Small intestine (tissue), 7 donors: ENCODE results near the gene ZNF543. TPM values are rescaled to one million over a fixed set of nuclear protein-coding genes. Genes with fewer than 3 reads are reported as not detected.
"Not testable (repeated sequence)": the region's sequence is repeated elsewhere in the genome, so short reads cannot be mapped to it uniquely, and the experiment has no call there.

Experiments used
- DNase-seq, 2 donors: peaks; one replicate each; pipeline versions ENCODE4 v3.0.0 to v3.0.0-alpha.2; 2013
- FAIRE-seq: peaks from 2 replicates; lab custom pipeline; 2012; peaks lifted over from hg19 to GRCh38; lab: Jason Lieb, UNC
- H3K27ac ChIP-seq, 3 donors: one replicate each; pipeline ENCODE4 v1.5.1; 2013; ENCODE audit warnings: low read length in 2 of 3, mild to moderate bottlenecking in 2 of 3, control low read depth in 1 of 3, inconsistent platforms in 1 of 3, low read depth in 1 of 3, moderate library complexity in 1 of 3
- H3K27me3 ChIP-seq, 3 donors: one replicate each; pipeline ENCODE4 v1.6.1; 2013; ENCODE audit warnings: low read length in 3 of 3, inconsistent platforms in 1 of 3; ENCODE audit not compliant: control insufficient read depth in 3 of 3, insufficient read depth in 3 of 3
- H3K36me3 ChIP-seq, 3 donors: one replicate each; pipeline ENCODE4 v1.6.1; 2013; ENCODE audit warnings: low read length in 3 of 3, inconsistent platforms in 1 of 3, low read depth in 1 of 3, mild to moderate bottlenecking in 1 of 3, moderate library complexity in 1 of 3; ENCODE audit not compliant: control insufficient read depth in 3 of 3, insufficient read depth in 2 of 3
- H3K4me1 ChIP-seq, 3 donors: one replicate each; pipeline ENCODE4 v1.6.1; 2013; ENCODE audit warnings: low read length in 2 of 3, inconsistent platforms in 1 of 3, low read depth in 1 of 3, mild to moderate bottlenecking in 1 of 3, moderate library complexity in 1 of 3; ENCODE audit not compliant: control insufficient read depth in 3 of 3, insufficient read depth in 2 of 3
- H3K4me3 ChIP-seq, 3 donors: one replicate each; pipeline ENCODE4 v1.5.1; 2013; ENCODE audit warnings: low read length in 3 of 3, control low read depth in 1 of 3, inconsistent platforms in 1 of 3, low read depth in 1 of 3, mild to moderate bottlenecking in 1 of 3, moderate library complexity in 1 of 3
- H3K9me3 ChIP-seq, 2 donors: one replicate each; pipeline ENCODE4 v1.6.1; 2013; ENCODE audit warnings: low read depth in 1 of 2, low read length in 1 of 2; ENCODE audit not compliant: control insufficient read depth in 2 of 2, insufficient read depth in 1 of 2
- WGBS, 3 donors: extraction: QIAGEN DNeasy Blood & Tissue Kit; methylation state at CpG; one replicate each; pipeline ENCODE4 v1.1.7; 2013; 5-methylcytosine and 5-hydroxymethylcytosine counted together
- polyA plus RNA-seq, 4 donors: library from polyadenylated mRNA; stranded (reverse) in 3 of 4; unstranded in 1 of 4; fragments of 200-250 nt in 3 of 4; fragments of 120-200 nt in 1 of 4; gene quantifications; one replicate each; pipeline versions ENCODE4 v1.2.1 to v1.2.3, GENCODE V29; 2013
- donor health status: healthy with polysubstance abuse.
- donor health status: control.
- donor health status: control.
- donor health status: Bipolar disorder and iron deficiency.
- donor health status: healthy.

The ZNF543 gene
- polyA plus RNA-seq, 4 donors, result 0.45 to 7.1 (median 0.91) TPM

DNA sequence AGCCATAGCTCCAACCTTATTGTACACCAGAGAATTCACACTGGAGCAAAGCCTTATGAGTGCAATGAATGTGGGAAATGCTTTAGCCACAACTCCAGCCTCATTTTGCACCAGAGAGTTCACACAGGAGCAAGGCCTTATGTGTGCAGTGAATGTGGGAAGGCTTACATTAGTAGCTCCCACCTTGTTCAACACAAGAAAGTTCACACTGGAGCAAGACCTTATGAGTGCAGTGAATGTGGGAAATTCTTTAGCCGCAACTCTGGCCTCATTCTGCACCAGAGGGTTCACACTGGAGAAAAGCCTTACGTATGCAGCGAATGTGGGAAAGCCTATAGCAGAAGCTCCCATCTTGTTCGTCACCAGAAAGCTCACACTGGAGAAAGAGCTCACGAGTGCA lies 37.1 kb downstream of the ZNF543 start:
- Histone ChIP-seq H3K9me3 (peaks cover 0 to 2% of the 10 kb centered on the region in 2 donors), H3K4me1 (peaks cover 0 to 3% (median under 1%) of the 10 kb centered on the region in 3 donors), H3K36me3 (peaks cover 6 to 41% (median 29%) of the 10 kb centered on the region in 3 donors), H3K27me3 (no peaks in the 10 kb centered on the region), H3K4me3 (no peak overlapping the region), H3K27ac (no peak overlapping the region)
- 94 to 96% (median 96%) methylated on average over 5 of the region's 5 CpGs for WGBS, 3 donors
- DNase-seq (no peak), FAIRE-seq (no peak)

DNA sequence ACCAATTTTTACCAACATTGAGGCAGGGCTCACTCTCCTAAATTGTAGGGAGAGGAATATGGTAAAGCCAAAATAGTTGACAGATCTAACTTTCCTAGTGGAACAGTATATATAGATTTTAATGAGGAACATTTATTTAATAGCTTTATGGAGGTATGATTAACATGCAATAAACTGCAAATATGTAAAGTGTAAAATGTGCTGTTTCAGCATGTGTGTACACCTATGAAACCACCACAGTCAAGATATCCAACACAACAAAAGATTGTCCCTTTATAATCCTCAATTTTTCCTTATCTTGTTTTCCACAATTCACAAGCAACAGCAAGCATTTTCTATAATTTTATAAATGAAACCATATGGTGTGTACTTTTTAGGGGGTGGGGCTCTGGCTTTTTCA lies 39.0 kb downstream of the ZNF543 start:
- H3K36me3 ChIP-seq, result peaks cover 6 to 29% (median 26%) of the 10 kb centered on the region in 3 donors
- no peak overlapping the region for H3K27ac ChIP-seq
- no peak for DNase-seq
- no peak for FAIRE-seq
- no peak overlapping the region for H3K4me3 ChIP-seq
- H3K27me3 ChIP-seq, result no peaks in the 10 kb centered on the region
- H3K4me1 ChIP-seq, result peaks cover 2 to 7% (median 4%) of the 10 kb centered on the region in 3 donors
- H3K9me3 ChIP-seq, result peaks cover 0 to 2% of the 10 kb centered on the region in 2 donors

GRCh38 chr19:57362419-57362818 lies 42.1 kb downstream of the ZNF543 start:
- Histone ChIP-seq H3K27ac (peak overlapping the region in 2 of 3 donors; percentile 85 to 94), H3K27me3 (no peaks in the 10 kb centered on the region), H3K4me1 (peaks cover 2 to 8% (median 4%) of the 10 kb centered on the region in 3 donors), H3K36me3 (peaks cover 0 to 2% (median 2%) of the 10 kb centered on the region in 3 donors), H3K9me3 (peaks cover 0 to 2% of the 10 kb centered on the region in 2 donors), H3K4me3 (peak overlapping the region in 2 of 3 donors; percentile 72 to 82)
- 68 to 74% (median 69%) methylated on average over 2 of the region's 2 CpGs for WGBS, 3 donors
- FAIRE-seq, result no peak
- DNase-seq, result no peak

- H3K27ac ChIP-seq, result peak within 1 kb of the TSS; percentile 82 to 95 (median 91)
- no peaks in the 10 kb centered on the region for H3K36me3 ChIP-seq
- FAIRE-seq, result peak; percentile 59
- peak; percentile 98 to 100 for DNase-seq
- 1 to 2% (median 1%) methylated on average over 44 to 47 of the region's 47 CpGs for WGBS, 3 donors
- H3K27me3 ChIP-seq, result no peaks in the 10 kb centered on the region
- H3K4me1 ChIP-seq, result peaks cover 2 to 8% (median 4%) of the 10 kb centered on the region in 3 donors
- no peaks in the 10 kb centered on the region for H3K9me3 ChIP-seq
- peak within 1 kb of the TSS; percentile 72 to 87 (median 82) for H3K4me3 ChIP-seq
Observed at GRCh38 chr19:57362997-57363687, 42.9 kb downstream of the ZNF543 start, which contains the start of the genes TRAPPC2B and ZNF547. Gene TRAPPC2B (plus strand): TSS chr19:57363551. CDS start chr19:57364834, 1,283 bp downstream. Gene ZNF547 (plus strand): TSS chr19:57363551. CDS start chr19:57368556, 5,005 bp downstream.

- Histone ChIP-seq H3K9me3 (no peaks in the 10 kb centered on the region), H3K27me3 (no peaks in the 10 kb centered on the region), H3K36me3 (no peaks in the 10 kb centered on the region), H3K27ac (peak overlapping the region; percentile 75 to 95 (median 91)), H3K4me1 (peaks cover 2 to 8% (median 4%) of the 10 kb centered on the region in 3 donors), H3K4me3 (peak overlapping the region; percentile 72 to 87 (median 82))
- peak; percentile 1 to 62 for DNase-seq
- WGBS, 3 donors, result 1 to 3% (median 3%) methylated on average over 14 to 18 of the region's 18 CpGs
- no peak for FAIRE-seq
Observed at GRCh38 chr19:57363688-57364181, 43.5 kb downstream of the ZNF543 start.

DNA sequence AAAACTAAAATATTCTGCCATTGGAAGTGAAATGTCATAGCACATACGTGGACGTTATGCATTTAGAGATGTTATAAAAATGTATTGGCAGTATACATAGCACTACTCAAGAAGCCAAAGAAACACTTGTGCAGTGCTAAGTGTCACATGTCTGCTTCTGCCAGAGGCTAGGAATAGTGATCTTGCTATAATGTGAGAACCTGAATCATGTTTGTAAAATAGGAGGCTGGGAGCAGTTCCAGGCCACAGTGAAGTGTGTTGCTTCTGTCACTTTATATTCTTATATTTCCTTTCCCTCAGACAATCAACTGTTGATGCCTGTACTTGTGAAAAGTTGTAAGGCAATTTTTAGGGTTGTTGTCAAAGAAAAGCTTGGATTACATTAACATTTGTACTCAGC lies 46.5 kb downstream of the ZNF543 start:
- Histone ChIP-seq H3K27ac (no peak overlapping the region), H3K36me3 (peaks cover 0 to under 1% (median 0%) of the 10 kb centered on the region in 3 donors), H3K4me1 (peaks cover 2 to 8% (median 4%) of the 10 kb centered on the region in 3 donors), H3K9me3 (no peaks in the 10 kb centered on the region), H3K27me3 (no peaks in the 10 kb centered on the region), H3K4me3 (peak overlapping the region in 1 of 3 donors; percentile 1)
- WGBS, 3 donors, result 94 to 97% (median 97%) methylated on average over 2 of the region's 2 CpGs
- DNase-seq, result no peak
- FAIRE-seq, result no peak

DNA sequence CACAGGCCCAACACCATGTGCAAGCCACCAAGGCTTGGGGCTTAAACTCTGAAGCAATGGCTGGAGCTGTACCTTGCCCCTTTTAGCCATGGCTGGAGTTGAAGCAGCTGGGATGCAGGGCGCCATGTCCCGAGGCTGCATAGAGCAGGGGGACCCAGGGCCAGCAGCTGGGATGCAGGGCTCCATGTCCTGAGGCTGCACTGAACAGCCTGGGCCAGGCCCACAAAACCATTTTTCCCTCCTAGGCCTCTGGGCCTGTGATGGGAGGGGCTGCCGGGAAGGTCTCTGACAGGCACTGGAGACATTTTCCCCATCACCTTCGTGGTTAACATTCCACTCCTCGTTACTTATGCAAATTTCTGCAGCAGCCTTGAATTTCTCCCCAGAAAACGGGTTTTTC lies 53.9 kb downstream of the ZNF543 start:
- H3K4me3 ChIP-seq, result no peak overlapping the region
- whole genome bisulfite sequencing, 3 donors, result 95 to 98% (median 97%) methylated on average over 6 of the region's 6 CpGs
- no peak for FAIRE-seq
- H3K9me3 ChIP-seq, result peaks cover 2 to 35% of the 10 kb centered on the region in 2 donors
- H3K36me3 ChIP-seq, result peaks cover 4 to 28% (median 5%) of the 10 kb centered on the region in 3 donors
- no peak overlapping the region for H3K27ac ChIP-seq
- no peaks in the 10 kb centered on the region for H3K4me1 ChIP-seq
- no peak for DNase-seq
- H3K27me3 ChIP-seq, result no peaks in the 10 kb centered on the region

DNA sequence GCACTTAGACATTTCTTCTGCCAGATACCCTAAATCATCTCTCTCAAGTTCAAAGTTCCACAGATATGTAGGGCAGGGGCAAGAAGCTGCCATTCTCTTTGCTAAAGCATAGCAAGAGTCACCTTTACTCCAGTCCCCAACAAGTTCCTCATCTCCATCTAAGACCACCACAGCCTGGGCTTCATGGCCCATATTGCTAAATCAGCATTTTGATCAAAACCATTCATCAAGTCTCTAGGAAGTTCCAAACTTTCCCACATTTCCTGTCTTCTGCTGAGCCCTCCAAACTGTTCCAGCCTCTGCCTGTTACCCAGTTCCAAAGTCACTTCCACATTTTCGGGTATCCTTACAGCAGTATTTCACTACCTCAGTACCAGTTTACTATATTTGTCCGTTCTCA lies 54.4 kb downstream of the ZNF543 start:
- 92 to 97% (median 97%) methylated on average over 2 of the region's 2 CpGs for WGBS, 3 donors
- DNase-seq, FAIRE-seq, H3K27me3 ChIP-seq, H3K27ac ChIP-seq, H3K4me3 ChIP-seq, H3K4me1 ChIP-seq: not testable (repeated sequence)
- H3K9me3 ChIP-seq, result peaks cover 2 to 37% of the 10 kb centered on the region in 2 donors
- H3K36me3 ChIP-seq, result peaks cover 4 to 28% (median 5%) of the 10 kb centered on the region in 3 donors
